SK-N-SH treated with all-trans-retinoic acid at 6 μM for 48 hours (cell line): Measurements from ENCODE around the gene UGT1A4.

ENCODE experiments used
- BACH2 ChIP-seq: fragments of 250-450 bp; sonication (Bioruptor Pico); IDR thresholded peaks from 2 replicates; pipeline ENCODE4 v1.9.0; 2021; ENCODE audit warnings: mild to moderate bottlenecking, borderline replicate concordance
- CSRNP3 ChIP-seq: fragments of 250-450 bp; sonication (Bioruptor Pico); IDR thresholded peaks from 2 replicates; pipeline ENCODE4 v1.5.1; 2021; ENCODE audit warnings: mild to moderate bottlenecking, moderate library complexity
- TSHZ2 ChIP-seq: fragments of 250-450 bp; sonication (Bioruptor Pico); IDR thresholded peaks from 2 replicates; pipeline ENCODE4 v1.5.0; 2020; ENCODE audit warnings: mild to moderate bottlenecking, moderate library complexity
- ZFP30 ChIP-seq: fragments of 450-650 bp; formaldehyde crosslinking; IDR thresholded peaks from 2 replicates; pipeline ENCODE4 v1.5.0; 2022; ENCODE audit warnings: mild to moderate bottlenecking, moderate library complexity
- TF ChIP-seq, protein P1 (sequence below): fragments of 250-450 bp; sonication (Bioruptor Pico); IDR thresholded peaks from 2 replicates; pipeline ENCODE4 v1.8.0; 2020; ENCODE audit warnings: mild to moderate bottlenecking, moderate library complexity, borderline replicate concordance

GRCh38 chr2:233779722-233780121 lies 61.2 kb downstream of the UGT1A4 start:
- TF ChIP-seq, protein P1, sequence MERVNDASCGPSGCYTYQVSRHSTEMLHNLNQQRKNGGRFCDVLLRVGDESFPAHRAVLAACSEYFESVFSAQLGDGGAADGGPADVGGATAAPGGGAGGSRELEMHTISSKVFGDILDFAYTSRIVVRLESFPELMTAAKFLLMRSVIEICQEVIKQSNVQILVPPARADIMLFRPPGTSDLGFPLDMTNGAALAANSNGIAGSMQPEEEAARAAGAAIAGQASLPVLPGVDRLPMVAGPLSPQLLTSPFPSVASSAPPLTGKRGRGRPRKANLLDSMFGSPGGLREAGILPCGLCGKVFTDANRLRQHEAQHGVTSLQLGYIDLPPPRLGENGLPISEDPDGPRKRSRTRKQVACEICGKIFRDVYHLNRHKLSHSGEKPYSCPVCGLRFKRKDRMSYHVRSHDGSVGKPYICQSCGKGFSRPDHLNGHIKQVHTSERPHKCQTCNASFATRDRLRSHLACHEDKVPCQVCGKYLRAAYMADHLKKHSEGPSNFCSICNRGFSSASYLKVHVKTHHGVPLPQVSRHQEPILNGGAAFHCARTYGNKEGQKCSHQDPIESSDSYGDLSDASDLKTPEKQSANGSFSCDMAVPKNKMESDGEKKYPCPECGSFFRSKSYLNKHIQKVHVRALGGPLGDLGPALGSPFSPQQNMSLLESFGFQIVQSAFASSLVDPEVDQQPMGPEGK, result no peak
- TF ChIP-seq CSRNP3 (CRISPR knock-in tag) (no peak), TSHZ2 (no peak), ZFP30 (CRISPR knock-in tag) (no peak), BACH2 (CRISPR knock-in tag) (no peak)
